GM12872 (cell line): ENCODE results near the gene MRC2.

Source experiments
- TF ChIP-seq, protein P1 (sequence below): IDR thresholded peaks from 3 replicates; pipeline ENCODE4 v1.5.1; 2011; ENCODE audit warnings: low read depth, mild to moderate bottlenecking, low read length, moderate library complexity; ENCODE audit not compliant: insufficient read depth

MRC2 gene

DNA sequence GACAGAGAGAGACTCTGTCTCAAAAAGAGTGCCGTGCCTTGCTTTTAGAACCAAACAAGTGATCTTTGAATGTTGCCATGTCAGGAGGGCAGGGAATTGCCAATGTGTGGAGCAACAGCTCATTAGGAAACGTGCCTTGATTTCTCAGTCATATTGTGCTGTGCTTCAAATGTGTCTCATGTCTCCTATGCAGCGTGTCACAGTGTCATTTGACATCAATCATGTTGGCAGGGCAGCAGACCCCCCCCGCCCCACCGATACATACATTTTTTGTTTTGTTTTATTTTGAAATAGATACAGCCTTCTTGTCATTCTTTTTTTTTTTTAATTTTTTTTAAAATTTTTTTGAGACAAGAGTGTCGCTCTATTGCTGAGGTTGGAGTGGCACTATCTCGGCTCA, 22.1 kb downstream of the MRC2 start:
- TF ChIP-seq, protein P1, sequence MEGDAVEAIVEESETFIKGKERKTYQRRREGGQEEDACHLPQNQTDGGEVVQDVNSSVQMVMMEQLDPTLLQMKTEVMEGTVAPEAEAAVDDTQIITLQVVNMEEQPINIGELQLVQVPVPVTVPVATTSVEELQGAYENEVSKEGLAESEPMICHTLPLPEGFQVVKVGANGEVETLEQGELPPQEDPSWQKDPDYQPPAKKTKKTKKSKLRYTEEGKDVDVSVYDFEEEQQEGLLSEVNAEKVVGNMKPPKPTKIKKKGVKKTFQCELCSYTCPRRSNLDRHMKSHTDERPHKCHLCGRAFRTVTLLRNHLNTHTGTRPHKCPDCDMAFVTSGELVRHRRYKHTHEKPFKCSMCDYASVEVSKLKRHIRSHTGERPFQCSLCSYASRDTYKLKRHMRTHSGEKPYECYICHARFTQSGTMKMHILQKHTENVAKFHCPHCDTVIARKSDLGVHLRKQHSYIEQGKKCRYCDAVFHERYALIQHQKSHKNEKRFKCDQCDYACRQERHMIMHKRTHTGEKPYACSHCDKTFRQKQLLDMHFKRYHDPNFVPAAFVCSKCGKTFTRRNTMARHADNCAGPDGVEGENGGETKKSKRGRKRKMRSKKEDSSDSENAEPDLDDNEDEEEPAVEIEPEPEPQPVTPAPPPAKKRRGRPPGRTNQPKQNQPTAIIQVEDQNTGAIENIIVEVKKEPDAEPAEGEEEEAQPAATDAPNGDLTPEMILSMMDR = no peak

DNA sequence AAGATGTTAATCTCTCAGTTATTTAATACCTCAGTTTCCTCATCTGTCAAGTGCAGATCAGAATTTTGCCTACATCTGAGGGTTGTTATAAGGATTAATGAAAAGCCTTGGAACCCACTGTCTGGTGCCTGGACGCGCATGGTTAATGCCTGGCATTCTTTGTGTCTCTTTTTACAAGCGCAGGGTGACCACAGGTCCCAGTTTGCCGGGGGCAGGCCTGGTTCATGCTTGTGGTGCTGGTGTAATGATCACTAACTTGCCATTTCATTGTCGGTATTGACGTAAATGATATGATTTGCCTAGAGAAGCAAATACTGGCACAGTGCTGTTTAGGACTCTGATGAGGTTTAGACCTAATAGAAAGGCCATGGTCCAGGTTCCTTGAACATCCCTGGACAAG, 23.1 kb downstream of the MRC2 start:
- TF ChIP-seq, protein P1 = no peak

DNA sequence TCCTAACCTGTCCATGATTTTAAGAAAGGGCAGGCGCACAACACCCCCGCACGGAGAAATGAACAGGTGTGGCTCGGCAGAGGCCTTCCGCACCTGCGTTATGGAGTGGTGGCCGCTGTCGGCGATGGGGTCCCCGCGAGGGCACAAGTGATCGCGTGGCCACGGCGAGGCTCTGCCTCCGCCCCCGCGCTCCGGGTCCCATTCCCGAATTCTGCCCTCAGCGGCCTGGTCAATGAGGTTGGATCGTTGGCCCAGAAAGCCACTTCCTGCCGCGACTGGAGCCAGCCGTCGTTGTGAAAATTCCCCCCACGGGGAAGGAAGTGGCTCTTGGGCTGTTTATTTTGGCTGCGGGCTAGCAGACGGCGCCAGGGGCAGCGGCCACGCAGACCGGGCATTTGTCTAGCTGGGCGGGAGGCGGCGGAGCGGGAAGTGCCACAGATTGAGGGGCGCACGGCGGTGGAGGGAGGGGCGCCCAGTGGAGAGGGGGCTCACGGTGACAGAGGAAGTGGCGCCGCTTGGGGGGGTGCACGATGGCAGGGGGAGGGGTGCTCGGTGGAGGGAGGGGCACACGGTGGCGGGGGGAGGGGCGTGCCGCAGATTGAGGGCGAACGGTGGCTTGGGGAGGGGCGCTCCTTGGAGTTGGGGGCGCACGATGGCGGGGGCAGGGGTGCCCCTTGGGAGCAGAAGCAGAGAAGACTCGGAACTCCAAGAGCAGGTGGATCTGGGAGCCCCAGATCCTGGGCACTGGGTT, 25.0 kb downstream of the MRC2 start:
- TF ChIP-seq, protein P1 = no peak

DNA sequence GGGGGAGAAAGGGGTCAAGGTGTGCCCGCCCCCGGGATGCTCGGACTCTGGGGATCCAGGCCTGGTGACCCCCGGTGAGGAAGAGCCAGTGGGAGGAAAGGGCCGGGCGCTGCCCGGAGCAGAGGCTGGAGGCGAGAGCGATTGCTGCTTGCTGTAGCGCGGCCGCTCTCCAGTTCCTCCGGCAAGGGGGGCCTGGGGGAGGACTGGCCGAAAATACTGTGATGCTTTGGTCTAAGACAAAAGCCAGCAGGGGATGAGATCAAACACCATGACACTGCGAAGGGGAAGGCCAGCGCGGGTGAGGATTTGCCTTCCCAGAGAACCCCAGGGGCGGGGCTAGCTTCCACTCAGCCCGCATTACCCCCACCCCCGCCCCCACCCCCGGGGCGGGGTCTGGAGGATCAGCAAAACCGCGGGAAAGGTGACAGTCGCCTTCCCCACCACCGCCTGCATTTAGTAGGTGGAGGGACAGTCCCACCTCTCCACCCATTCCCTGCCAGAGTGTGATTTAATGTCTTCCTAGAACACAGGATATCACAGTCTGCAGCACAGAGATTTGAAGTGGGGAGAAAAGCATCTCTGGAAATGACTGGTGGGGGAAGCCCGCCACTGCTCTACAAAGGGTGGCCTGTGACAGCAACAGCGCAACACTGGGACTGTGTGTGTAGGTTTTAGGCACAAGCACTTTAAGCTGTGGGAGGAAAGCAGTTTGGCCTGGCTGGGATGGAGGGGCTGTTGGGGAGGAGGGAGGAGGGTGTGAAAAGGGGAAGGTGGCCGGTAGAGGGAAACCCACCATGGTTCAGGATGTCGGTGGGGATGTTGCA, 25.7 kb downstream of the MRC2 start:
- TF ChIP-seq, protein P1 = no peak

DNA sequence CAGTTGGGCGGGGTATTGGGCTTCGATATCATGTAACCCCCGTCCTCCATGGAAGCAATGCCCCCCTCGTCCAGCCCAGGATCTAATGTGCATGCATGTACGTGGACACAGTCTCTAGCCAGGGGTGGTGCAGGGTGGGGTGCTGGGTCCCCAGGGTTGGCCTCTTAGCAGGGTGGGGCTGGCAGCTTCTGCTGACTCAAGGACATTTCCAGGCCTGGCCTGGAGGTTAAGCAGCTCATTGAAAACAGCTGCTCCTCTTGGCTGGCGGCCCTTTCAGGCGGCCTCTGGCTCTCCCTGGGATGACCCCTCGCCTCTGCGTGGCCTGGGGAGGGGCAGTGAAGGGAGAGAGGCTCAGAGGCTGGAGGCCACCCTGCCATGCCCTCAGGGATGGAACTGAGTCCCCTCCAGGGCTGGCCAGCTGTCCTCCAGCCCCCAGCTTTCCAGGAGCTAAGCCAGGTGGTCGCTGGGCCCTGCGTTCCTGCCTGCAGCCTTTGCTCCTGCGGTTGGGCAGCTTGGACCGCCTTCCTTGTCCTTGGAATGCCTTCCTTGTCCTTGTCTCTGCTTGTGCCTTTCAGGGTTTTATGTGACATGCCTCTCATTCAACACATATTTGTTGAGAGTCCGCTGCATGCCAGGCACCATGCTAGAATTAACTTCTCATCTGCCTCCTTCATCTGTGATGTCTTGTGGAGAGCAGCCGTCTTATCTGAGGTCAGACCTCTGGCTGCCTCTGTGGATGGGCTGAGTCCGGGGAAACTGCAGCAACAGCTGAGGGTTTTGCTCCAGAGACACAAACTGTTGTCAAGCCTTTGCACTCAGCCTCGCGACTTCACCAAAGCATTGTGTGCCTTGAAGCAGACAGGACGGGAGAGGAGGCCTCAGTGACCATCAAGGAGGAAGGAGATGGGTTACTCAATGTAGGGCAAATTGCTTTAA, 26.6 kb downstream of the MRC2 start:
- TF ChIP-seq, protein P1 = no peak

DNA sequence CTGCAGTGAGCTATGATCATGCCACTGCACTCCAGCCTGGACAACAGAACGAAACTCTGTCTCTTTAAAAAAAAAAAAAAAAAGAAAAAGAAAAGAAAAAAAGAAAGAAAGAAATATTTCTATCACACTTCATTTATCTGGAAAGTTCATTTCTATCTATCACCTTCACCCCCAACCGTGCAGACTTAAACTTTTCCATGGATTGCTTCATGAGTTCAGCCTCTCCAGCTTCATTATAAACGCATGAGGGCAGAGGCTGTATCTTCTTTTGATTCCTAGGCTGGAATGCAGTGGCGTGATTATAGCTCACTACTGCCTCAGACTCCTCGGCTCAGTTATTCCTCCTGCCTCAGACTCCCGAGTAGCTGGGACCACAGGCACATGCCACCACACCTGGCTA, 28.2 kb downstream of the MRC2 start:
- TF ChIP-seq, protein P1 = no peak

DNA sequence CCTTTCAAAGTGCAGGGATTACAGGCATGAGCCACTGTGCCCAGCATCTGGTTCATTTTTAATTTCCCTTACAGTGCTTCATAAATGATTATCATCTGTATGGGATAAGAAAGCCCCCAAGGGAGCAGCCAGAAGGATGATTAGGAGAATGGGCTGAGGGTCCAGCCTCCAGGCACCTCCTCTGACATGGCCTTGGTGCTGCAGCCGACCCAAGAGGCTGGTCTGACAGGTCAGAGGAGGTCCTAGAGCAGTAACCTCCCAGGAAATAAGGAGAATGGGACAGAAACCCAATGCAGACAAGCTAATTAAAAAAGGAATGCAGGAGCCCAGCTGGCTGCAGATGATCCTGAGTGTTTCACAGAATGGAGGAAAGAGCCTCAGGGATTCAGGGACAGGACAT, 29.0 kb downstream of the MRC2 start:
- TF ChIP-seq, protein P1 = no peak
